Measurements from ENCODE around the gene LMAN2. TPM values are rescaled to one million over a fixed set of nuclear protein-coding genes. Genes with fewer than 3 reads are reported as not detected.
A peak's percentile ranks its signal among the peaks of the same experiment; 100 is the strongest.

The LMAN2 gene
- polyA plus RNA-seq, 4 donors: 73.6 to 304 (median 158) TPM

DNA sequence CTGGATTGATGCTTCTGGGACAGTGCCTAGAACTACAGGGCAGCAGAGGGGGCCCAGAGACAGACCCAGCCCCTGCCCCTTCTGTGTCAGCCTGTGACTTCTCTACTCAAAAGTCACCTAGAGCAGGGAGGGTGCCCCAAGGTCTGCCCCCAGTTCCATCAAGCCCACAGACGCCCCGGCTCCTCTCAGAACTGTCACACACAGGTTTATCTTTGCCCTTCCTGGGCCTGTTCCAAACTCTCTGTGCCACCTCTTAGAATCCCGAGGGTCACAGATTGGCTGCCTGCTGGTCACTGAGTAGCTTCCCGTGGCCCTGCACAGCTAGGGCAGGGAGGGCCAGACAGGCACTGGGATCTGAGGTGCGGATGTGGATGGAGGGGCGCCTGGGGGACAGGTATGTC is 8.0 kb upstream of the LMAN2 start:
- no peak for FAIRE-seq
- WGBS, 3 donors: 63 to 78% (median 64%) methylated on average over 6 of the region's 6 CpGs
- Histone ChIP-seq H3K36me3 (ENCODE audit: control insufficient read depth in 3 of 3, insufficient read depth in 2 of 3, low read depth in 1 of 3, low read length in 3 of 3) (peaks cover 0 to 2% (median 0%) of the 10 kb centered on the region in 3 donors), H3K4me3 (ENCODE audit: low read depth in 1 of 3, low read length in 3 of 3) (no peak overlapping the region), H3K27me3 (ENCODE audit: control insufficient read depth in 3 of 3, insufficient read depth in 3 of 3, low read length in 3 of 3) (peaks cover 0 to 8% (median 0%) of the 10 kb centered on the region in 3 donors), H3K4me1 (ENCODE audit: control insufficient read depth in 3 of 3, insufficient read depth in 2 of 3, low read depth in 1 of 3, low read length in 2 of 3) (peaks cover 3 to 14% (median 3%) of the 10 kb centered on the region in 3 donors), H3K9me3 (ENCODE audit: control insufficient read depth in 2 of 2, insufficient read depth in 1 of 2, low read depth in 1 of 2, low read length in 1 of 2) (peaks cover 0 to 8% of the 10 kb centered on the region in 2 donors), H3K27ac (ENCODE audit: low read depth in 1 of 3, low read length in 2 of 3) (no peak overlapping the region)
- DNase-seq: no peak

GRCh38 chr5:177358370-177358819 is 6.9 kb upstream of the LMAN2 start:
- H3K36me3 ChIP-seq (ENCODE audit: control insufficient read depth in 3 of 3, insufficient read depth in 2 of 3, low read depth in 1 of 3, low read length in 3 of 3): peaks cover 0 to 2% (median 0%) of the 10 kb centered on the region in 3 donors
- FAIRE-seq: no peak
- WGBS, 3 donors: 21 to 40% (median 26%) methylated on average over 5 of the region's 5 CpGs
- peak overlapping the region in 2 of 3 donors; percentile 0 to 59 for H3K27ac ChIP-seq (ENCODE audit: low read depth in 1 of 3, low read length in 2 of 3)
- H3K27me3 ChIP-seq (ENCODE audit: control insufficient read depth in 3 of 3, insufficient read depth in 3 of 3, low read length in 3 of 3): peaks cover 0 to 8% (median 0%) of the 10 kb centered on the region in 3 donors
- no peak for DNase-seq
- peaks cover 0 to 11% (median 0%) of the 10 kb centered on the region in 3 donors for H3K4me1 ChIP-seq (ENCODE audit: control insufficient read depth in 3 of 3, insufficient read depth in 2 of 3, low read depth in 1 of 3, low read length in 2 of 3)
- H3K9me3 ChIP-seq (ENCODE audit: control insufficient read depth in 2 of 2, insufficient read depth in 1 of 2, low read depth in 1 of 2, low read length in 1 of 2): peaks cover 0 to 8% of the 10 kb centered on the region in 2 donors
- H3K4me3 ChIP-seq (ENCODE audit: low read depth in 1 of 3, low read length in 3 of 3): peak overlapping the region; percentile 19 to 60 (median 30)

- H3K9me3 ChIP-seq (ENCODE audit: control insufficient read depth in 2 of 2, insufficient read depth in 1 of 2, low read depth in 1 of 2, low read length in 1 of 2): peaks cover 0 to 8% of the 10 kb centered on the region in 2 donors
- peaks cover 0 to 8% (median 0%) of the 10 kb centered on the region in 3 donors for H3K27me3 ChIP-seq (ENCODE audit: control insufficient read depth in 3 of 3, insufficient read depth in 3 of 3, low read length in 3 of 3)
- DNase-seq (peak in 1 of 2 donors; percentile 62), FAIRE-seq (no peak)
- peak within 1 kb of the TSS in 2 of 3 donors; percentile 8 to 59 for H3K27ac ChIP-seq (ENCODE audit: low read depth in 1 of 3, low read length in 2 of 3)
- H3K4me1 ChIP-seq (ENCODE audit: control insufficient read depth in 3 of 3, insufficient read depth in 2 of 3, low read depth in 1 of 3, low read length in 2 of 3): peaks cover 0 to 10% (median 0%) of the 10 kb centered on the region in 3 donors
- H3K4me3 ChIP-seq (ENCODE audit: low read depth in 1 of 3, low read length in 3 of 3): peak within 1 kb of the TSS; percentile 19 to 60 (median 30)
- WGBS, 3 donors: 24 to 37% (median 25%) methylated on average over 32 to 37 of the region's 37 CpGs
- H3K36me3 ChIP-seq (ENCODE audit: control insufficient read depth in 3 of 3, insufficient read depth in 2 of 3, low read depth in 1 of 3, low read length in 3 of 3): peaks cover 0 to 2% (median 0%) of the 10 kb centered on the region in 3 donors
These were observed 6.2 kb upstream of the LMAN2 start, which contains the start of gene RGS14 for GRCh38 chr5:177357459-177358351. RGS14 (plus strand) TSS chr5:177357924; CDS start chr5:177358025, 101 bp downstream.

DNA sequence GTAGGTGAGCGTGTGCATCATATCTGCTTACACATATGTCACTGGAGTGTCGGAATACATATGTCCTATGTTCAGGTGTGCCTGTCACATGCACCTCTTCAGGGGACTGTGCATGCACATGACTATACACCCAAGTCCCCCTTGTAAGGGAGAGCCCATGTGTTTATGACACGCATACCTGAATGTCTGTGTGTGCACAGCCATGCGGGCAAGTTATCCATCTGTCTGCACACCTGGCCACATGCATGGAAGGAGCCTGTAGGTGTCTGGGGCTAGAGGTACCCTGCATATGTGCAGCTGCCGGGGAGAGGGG is 5.6 kb upstream of the LMAN2 start:
- Histone ChIP-seq H3K4me3 (ENCODE audit: low read depth in 1 of 3, low read length in 3 of 3) (no peak overlapping the region), H3K4me1 (ENCODE audit: control insufficient read depth in 3 of 3, insufficient read depth in 2 of 3, low read depth in 1 of 3, low read length in 2 of 3) (peaks cover 0 to 4% (median 0%) of the 10 kb centered on the region in 3 donors), H3K27me3 (ENCODE audit: control insufficient read depth in 3 of 3, insufficient read depth in 3 of 3, low read length in 3 of 3) (peaks cover 0 to 8% (median 0%) of the 10 kb centered on the region in 3 donors), H3K27ac (ENCODE audit: low read depth in 1 of 3, low read length in 2 of 3) (peak overlapping the region in 1 of 3 donors; percentile 8), H3K9me3 (ENCODE audit: control insufficient read depth in 2 of 2, insufficient read depth in 1 of 2, low read depth in 1 of 2, low read length in 1 of 2) (peaks cover 0 to 8% of the 10 kb centered on the region in 2 donors), H3K36me3 (ENCODE audit: control insufficient read depth in 3 of 3, insufficient read depth in 2 of 3, low read depth in 1 of 3, low read length in 3 of 3) (peaks cover 0 to 2% (median 0%) of the 10 kb centered on the region in 3 donors)
- FAIRE-seq (no peak), DNase-seq (no peak)
- 63 to 74% (median 71%) methylated on average over 5 of the region's 5 CpGs for WGBS, 3 donors

- Histone ChIP-seq H3K4me1 (ENCODE audit: control insufficient read depth in 3 of 3, insufficient read depth in 2 of 3, low read depth in 1 of 3, low read length in 2 of 3) (peaks cover 0 to under 1% (median 0%) of the 10 kb centered on the region in 3 donors), H3K9me3 (ENCODE audit: control insufficient read depth in 2 of 2, insufficient read depth in 1 of 2, low read depth in 1 of 2, low read length in 1 of 2) (peaks cover 0 to 8% of the 10 kb centered on the region in 2 donors), H3K27ac (ENCODE audit: low read depth in 1 of 3, low read length in 2 of 3) (no peak overlapping the region), H3K4me3 (ENCODE audit: low read depth in 1 of 3, low read length in 3 of 3) (no peak overlapping the region), H3K36me3 (ENCODE audit: control insufficient read depth in 3 of 3, insufficient read depth in 2 of 3, low read depth in 1 of 3, low read length in 3 of 3) (peaks cover 0 to 2% (median 0%) of the 10 kb centered on the region in 3 donors), H3K27me3 (ENCODE audit: control insufficient read depth in 3 of 3, insufficient read depth in 3 of 3, low read length in 3 of 3) (peaks cover 0 to 8% (median 0%) of the 10 kb centered on the region in 3 donors)
- DNase-seq (no peak), FAIRE-seq (no peak)
- 44 to 58% (median 51%) methylated on average over 3 of the region's 3 CpGs for WGBS, 3 donors
These were observed 5.3 kb upstream of the LMAN2 start for GRCh38 chr5:177356746-177357145.

- no peaks in the 10 kb centered on the region for H3K4me1 ChIP-seq (ENCODE audit: control insufficient read depth in 3 of 3, insufficient read depth in 2 of 3, low read depth in 1 of 3, low read length in 2 of 3)
- peaks cover 0 to 8% of the 10 kb centered on the region in 2 donors for H3K9me3 ChIP-seq (ENCODE audit: control insufficient read depth in 2 of 2, insufficient read depth in 1 of 2, low read depth in 1 of 2, low read length in 1 of 2)
- no peak for FAIRE-seq
- peaks cover 0 to 8% (median 0%) of the 10 kb centered on the region in 3 donors for H3K27me3 ChIP-seq (ENCODE audit: control insufficient read depth in 3 of 3, insufficient read depth in 3 of 3, low read length in 3 of 3)
- WGBS, 3 donors: 17 to 26% (median 24%) methylated on average over 1 of the region's 1 CpG
- H3K27ac ChIP-seq (ENCODE audit: low read depth in 1 of 3, low read length in 2 of 3): no peak overlapping the region
- no peak overlapping the region for H3K4me3 ChIP-seq (ENCODE audit: low read depth in 1 of 3, low read length in 3 of 3)
- H3K36me3 ChIP-seq (ENCODE audit: control insufficient read depth in 3 of 3, insufficient read depth in 2 of 3, low read depth in 1 of 3, low read length in 3 of 3): peaks cover 0 to 2% (median 0%) of the 10 kb centered on the region in 3 donors
- DNase-seq: no peak
These were observed 4.3 kb upstream of the LMAN2 start for GRCh38 chr5:177355868-177356168.

DNA sequence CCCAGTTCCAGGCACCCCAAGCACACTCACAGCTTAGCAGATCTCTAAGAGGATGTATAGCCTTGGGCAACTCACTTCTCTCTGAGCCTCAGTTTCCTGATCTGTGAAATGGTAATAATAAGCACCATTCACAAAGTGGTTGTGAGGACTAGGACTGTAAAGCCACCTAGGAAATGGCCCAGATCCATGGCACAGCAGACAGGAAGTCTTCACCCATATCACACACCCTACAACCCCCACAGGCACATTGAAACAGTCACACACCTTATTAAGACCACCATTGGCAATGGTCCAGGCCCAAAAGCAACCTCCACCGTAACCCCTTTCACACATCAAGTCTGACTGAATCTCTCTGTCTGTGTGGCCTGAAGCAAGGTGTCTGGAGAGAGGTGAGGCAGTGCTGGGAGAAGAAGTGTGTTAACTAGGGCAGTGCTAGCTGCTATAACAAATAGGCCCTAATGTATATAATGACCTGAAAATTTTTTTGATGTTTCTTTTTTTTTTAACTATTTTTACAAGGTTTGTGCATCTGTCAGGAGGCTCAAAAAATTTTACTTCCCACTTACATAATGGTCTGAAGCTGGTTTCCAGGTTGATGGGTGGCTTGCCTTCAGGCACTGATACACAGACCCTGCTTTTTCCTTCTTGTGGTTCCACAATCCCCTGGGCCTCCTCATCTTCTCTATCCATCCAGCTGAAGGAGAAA is 3.8 kb upstream of the LMAN2 start:
- peaks cover 0 to 3% (median 0%) of the 10 kb centered on the region in 3 donors for H3K36me3 ChIP-seq (ENCODE audit: control insufficient read depth in 3 of 3, insufficient read depth in 2 of 3, low read depth in 1 of 3, low read length in 3 of 3)
- FAIRE-seq: no peak
- peaks cover 0 to 8% of the 10 kb centered on the region in 2 donors for H3K9me3 ChIP-seq (ENCODE audit: control insufficient read depth in 2 of 2, insufficient read depth in 1 of 2, low read depth in 1 of 2, low read length in 1 of 2)
- peaks cover under 1 to 5% (median 2%) of the 10 kb centered on the region in 3 donors for H3K4me1 ChIP-seq (ENCODE audit: control insufficient read depth in 3 of 3, insufficient read depth in 2 of 3, low read depth in 1 of 3, low read length in 2 of 3)
- no peak overlapping the region for H3K27ac ChIP-seq (ENCODE audit: low read depth in 1 of 3, low read length in 2 of 3)
- no peak for DNase-seq
- peaks cover 0 to 8% (median 0%) of the 10 kb centered on the region in 3 donors for H3K27me3 ChIP-seq (ENCODE audit: control insufficient read depth in 3 of 3, insufficient read depth in 3 of 3, low read length in 3 of 3)
- H3K4me3 ChIP-seq (ENCODE audit: low read depth in 1 of 3, low read length in 3 of 3): no peak overlapping the region
- 74 to 95% (median 89%) methylated on average over 1 of the region's 1 CpG for WGBS, 3 donors

GRCh38 chr5:177354711-177355110 is 3.2 kb upstream of the LMAN2 start:
- H3K4me3 ChIP-seq (ENCODE audit: low read depth in 1 of 3, low read length in 3 of 3): no peak overlapping the region
- FAIRE-seq (no peak), DNase-seq (no peak)
- peaks cover 0 to 8% (median 0%) of the 10 kb centered on the region in 3 donors for H3K27me3 ChIP-seq (ENCODE audit: control insufficient read depth in 3 of 3, insufficient read depth in 3 of 3, low read length in 3 of 3)
- H3K27ac ChIP-seq (ENCODE audit: low read depth in 1 of 3, low read length in 2 of 3): no peak overlapping the region
- peaks cover 7 to 9% (median 8%) of the 10 kb centered on the region in 3 donors for H3K4me1 ChIP-seq (ENCODE audit: control insufficient read depth in 3 of 3, insufficient read depth in 2 of 3, low read depth in 1 of 3, low read length in 2 of 3)
- 68 to 78% (median 74%) methylated on average over 3 of the region's 3 CpGs for WGBS, 3 donors
- peaks cover 0 to 9% (median 0%) of the 10 kb centered on the region in 3 donors for H3K36me3 ChIP-seq (ENCODE audit: control insufficient read depth in 3 of 3, insufficient read depth in 2 of 3, low read depth in 1 of 3, low read length in 3 of 3)
- H3K9me3 ChIP-seq (ENCODE audit: control insufficient read depth in 2 of 2, insufficient read depth in 1 of 2, low read depth in 1 of 2, low read length in 1 of 2): peaks cover 0 to 8% of the 10 kb centered on the region in 2 donors

Data from small intestine (tissue), 7 donors.